Endothelial cell of umbilical vein (primary cell): ENCODE data around the gene MRFAP1.

Experiments used
- EZH2 ChIP-seq: IDR thresholded peaks from 2 replicates; pipeline ENCODE4 v1.6.1; 2012; ENCODE audit warnings: borderline replicate concordance, low read depth, mild to moderate bottlenecking, moderate library complexity, low read length, inconsistent platforms; ENCODE audit not compliant: severe bottlenecking
- JUN ChIP-seq: IDR thresholded peaks from 2 replicates; pipeline ENCODE4 v1.6.1; 2011; ENCODE audit warnings: borderline replicate concordance, low read depth; ENCODE audit not compliant: insufficient read length, insufficient read depth
- MYC ChIP-seq: IDR thresholded peaks from one replicate; pipeline ENCODE4 v1.6.1; 2011; ENCODE audit warnings: mild to moderate bottlenecking, low read depth, low read length
- POLR2A ChIP-seq: IDR thresholded peaks from 2 replicates; pipeline ENCODE4 v1.6.1; 2012; ENCODE audit warnings: low read depth, mild to moderate bottlenecking, control low read depth, low read length
- POLR2AphosphoS5 ChIP-seq: IDR thresholded peaks from 2 replicates; pipeline ENCODE4 v1.6.1; 2012; ENCODE audit warnings: low read depth, mild to moderate bottlenecking, control low read depth, low read length, moderate library complexity; ENCODE audit not compliant: insufficient read depth
- TF ChIP-seq, protein P1 (sequence below), 2 donors: IDR thresholded peaks; 1 replicate in 1 of 2; 2 replicates in 1 of 2; pipeline ENCODE4 v1.5.1; 2011; ENCODE audit warnings: low read length in 2 of 2, mild to moderate bottlenecking in 2 of 2, moderate library complexity in 2 of 2, control low read depth in 1 of 2, inconsistent platforms in 1 of 2, low read depth in 1 of 2; ENCODE audit not compliant: insufficient read depth in 1 of 2; ENCODE audit errors: extremely low read depth in 1 of 2

DNA sequence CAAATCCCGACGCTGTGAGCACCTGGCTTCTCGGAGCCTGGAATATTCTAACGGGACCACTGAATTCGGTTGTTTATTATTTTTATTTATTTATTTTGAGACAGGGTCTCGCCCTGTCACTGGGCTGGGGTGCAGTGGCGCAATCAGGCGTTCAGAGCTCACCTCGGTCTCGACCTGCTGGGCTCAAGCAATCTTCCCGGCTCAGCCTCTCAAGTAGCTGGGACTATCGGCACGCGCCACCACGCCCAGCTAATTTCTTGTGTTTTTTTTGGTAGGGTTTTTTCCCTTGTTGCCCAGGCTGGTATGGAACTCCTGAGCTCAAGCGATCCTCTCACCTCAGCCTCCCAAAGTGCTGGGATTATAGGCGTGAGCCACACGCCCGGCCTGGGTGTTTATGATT, 31.6 kb downstream of the MRFAP1 start:
- TF ChIP-seq JUN (no peak), POLR2AphosphoS5 (no peak), POLR2A (no peak), MYC (no peak), EZH2 (no peak)
- TF ChIP-seq, protein P1, sequence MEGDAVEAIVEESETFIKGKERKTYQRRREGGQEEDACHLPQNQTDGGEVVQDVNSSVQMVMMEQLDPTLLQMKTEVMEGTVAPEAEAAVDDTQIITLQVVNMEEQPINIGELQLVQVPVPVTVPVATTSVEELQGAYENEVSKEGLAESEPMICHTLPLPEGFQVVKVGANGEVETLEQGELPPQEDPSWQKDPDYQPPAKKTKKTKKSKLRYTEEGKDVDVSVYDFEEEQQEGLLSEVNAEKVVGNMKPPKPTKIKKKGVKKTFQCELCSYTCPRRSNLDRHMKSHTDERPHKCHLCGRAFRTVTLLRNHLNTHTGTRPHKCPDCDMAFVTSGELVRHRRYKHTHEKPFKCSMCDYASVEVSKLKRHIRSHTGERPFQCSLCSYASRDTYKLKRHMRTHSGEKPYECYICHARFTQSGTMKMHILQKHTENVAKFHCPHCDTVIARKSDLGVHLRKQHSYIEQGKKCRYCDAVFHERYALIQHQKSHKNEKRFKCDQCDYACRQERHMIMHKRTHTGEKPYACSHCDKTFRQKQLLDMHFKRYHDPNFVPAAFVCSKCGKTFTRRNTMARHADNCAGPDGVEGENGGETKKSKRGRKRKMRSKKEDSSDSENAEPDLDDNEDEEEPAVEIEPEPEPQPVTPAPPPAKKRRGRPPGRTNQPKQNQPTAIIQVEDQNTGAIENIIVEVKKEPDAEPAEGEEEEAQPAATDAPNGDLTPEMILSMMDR (IDR thresholded peaks at IDR 0.05; ENCODE audit: extremely low read depth in 1 of 2, insufficient read depth in 1 of 2, low read depth in 1 of 2, low read length in 2 of 2), result no peak
